GM18858 (cell line): Measurements from ENCODE around the gene CAMTA1.
A peak's percentile ranks its signal among the peaks of the same experiment; 100 is the strongest.
"Not testable (repeated sequence)": the region's sequence is repeated elsewhere in the genome, so short reads cannot be mapped to it uniquely, and the experiment has no call there.

Source experiments
- ATAC-seq: cut with Tn5 transposase; IDR thresholded peaks from one replicate; pipeline ENCODE4 v1.9.1; 2021; ENCODE audit not compliant: unreplicated experiment

CAMTA1 gene

GRCh38 chr1:7760245-7760644, 975.0 kb downstream of the CAMTA1 start:
- no peak for ATAC-seq

GRCh38 chr1:7761103-7761502, 975.8 kb downstream of the CAMTA1 start:
- no peak for ATAC-seq

- no peak for ATAC-seq
These were observed 981.9 kb downstream of the CAMTA1 start for GRCh38 chr1:7767176-7767575.

GRCh38 chr1:7768583-7768982, 983.3 kb downstream of the CAMTA1 start:
- no peak for ATAC-seq

GRCh38 chr1:7769673-7770412, 984.6 kb downstream of the CAMTA1 start:
- ATAC-seq, result no peak

GRCh38 chr1:7770669-7770996, 985.4 kb downstream of the CAMTA1 start:
- ATAC-seq, result no peak

- ATAC-seq, result peak; percentile 54
These were observed 986.0 kb downstream of the CAMTA1 start, which contains the start of gene VAMP3 for GRCh38 chr1:7770997-7771822. Gene VAMP3 (plus strand): TSS chr1:7771296. CDS start chr1:7771384, 88 bp downstream.

- ATAC-seq, result no peak
These were observed 986.6 kb downstream of the CAMTA1 start for GRCh38 chr1:7771823-7772299.

GRCh38 chr1:7777591-7777990, 992.3 kb downstream of the CAMTA1 start:
- no peak for ATAC-seq

GRCh38 chr1:7778133-7778628, 992.9 kb downstream of the CAMTA1 start:
- ATAC-seq, result no peak

- no peak for ATAC-seq
These were observed 995.7 kb downstream of the CAMTA1 start for GRCh38 chr1:7780976-7781375.

GRCh38 chr1:7781501-7781900, 996.2 kb downstream of the CAMTA1 start:
- ATAC-seq, result no peak

GRCh38 chr1:7781923-7782495, 996.8 kb downstream of the CAMTA1 start:
- ATAC-seq, result no peak

GRCh38 chr1:7783178-7783711, 998.0 kb downstream of the CAMTA1 start:
- no peak for ATAC-seq

- ATAC-seq, result peak; percentile 78
These were observed 998.7 kb downstream of the CAMTA1 start, which contains the start of gene PER3 for GRCh38 chr1:7783826-7784491. Gene PER3 (plus strand): TSS chr1:7784291. CDS start chr1:7784878, 587 bp downstream.

GRCh38 chr1:7784492-7785071, 999.3 kb downstream of the CAMTA1 start:
- no peak for ATAC-seq

- ATAC-seq, result no peak
These were observed 999.9 kb downstream of the CAMTA1 start for GRCh38 chr1:7785108-7785507.

- ATAC-seq, result no peak
These were observed 1001.5 kb downstream of the CAMTA1 start for GRCh38 chr1:7786795-7787194.

- no peak for ATAC-seq
These were observed 1004.6 kb downstream of the CAMTA1 start for GRCh38 chr1:7789828-7790227.

GRCh38 chr1:7791027-7791426, 1005.8 kb downstream of the CAMTA1 start:
- ATAC-seq, result not testable (repeated sequence)
